HG02870 (cell line): ENCODE results near the gene BHLHE23.
A peak's percentile ranks its signal among the peaks of the same experiment; 100 is the strongest.
"Not testable (repeated sequence)": the region's sequence is repeated elsewhere in the genome, so short reads cannot be mapped to it uniquely, and the experiment has no call there.

Source experiments
- ATAC-seq: cut with Tn5 transposase; IDR thresholded peaks from one replicate; pipeline ENCODE4 v1.9.1; 2021; ENCODE audit warnings: mild to moderate bottlenecking, moderate library complexity; ENCODE audit not compliant: unreplicated experiment

Gene BHLHE23

GRCh38 chr20:63043348-63044203 lies 36.8 kb upstream of the BHLHE23 start:
- ATAC-seq, result no peak

- no peak for ATAC-seq
These were observed 35.8 kb upstream of the BHLHE23 start for GRCh38 chr20:63042448-63043071.

- no peak for ATAC-seq
These were observed 35.0 kb upstream of the BHLHE23 start for GRCh38 chr20:63041776-63042175.

GRCh38 chr20:63037669-63038268 lies 31.0 kb upstream of the BHLHE23 start:
- ATAC-seq, result no peak

GRCh38 chr20:63036291-63036690 lies 29.5 kb upstream of the BHLHE23 start:
- no peak for ATAC-seq

GRCh38 chr20:63035603-63036185 lies 28.9 kb upstream of the BHLHE23 start:
- no peak for ATAC-seq

GRCh38 chr20:63034710-63035602 lies 28.2 kb upstream of the BHLHE23 start:
- ATAC-seq, result not testable (repeated sequence)

GRCh38 chr20:63033794-63034709 lies 27.3 kb upstream of the BHLHE23 start:
- no peak for ATAC-seq

- ATAC-seq, result peak; percentile 59
These were observed 26.4 kb upstream of the BHLHE23 start for GRCh38 chr20:63032861-63033793.

GRCh38 chr20:63032026-63032800 lies 25.4 kb upstream of the BHLHE23 start:
- no peak for ATAC-seq

- no peak for ATAC-seq
These were observed 24.7 kb upstream of the BHLHE23 start for GRCh38 chr20:63031251-63032014.

- no peak for ATAC-seq
These were observed 22.8 kb upstream of the BHLHE23 start for GRCh38 chr20:63029358-63030121.

- no peak for ATAC-seq
These were observed 21.7 kb upstream of the BHLHE23 start for GRCh38 chr20:63028461-63028921.

GRCh38 chr20:63027922-63028389 lies 21.2 kb upstream of the BHLHE23 start:
- no peak for ATAC-seq

- ATAC-seq, result no peak
These were observed 20.6 kb upstream of the BHLHE23 start for GRCh38 chr20:63027221-63027921.
